ENCODE data around the gene COMT.

The COMT gene

GRCh38 chr22:19994851-19995610, 53.5 kb downstream of the COMT start:
- no peak overlapping the region for H3K4me3 ChIP-seq (ENCODE audit: low read depth, low read length)
- TF ChIP-seq, protein P1, sequence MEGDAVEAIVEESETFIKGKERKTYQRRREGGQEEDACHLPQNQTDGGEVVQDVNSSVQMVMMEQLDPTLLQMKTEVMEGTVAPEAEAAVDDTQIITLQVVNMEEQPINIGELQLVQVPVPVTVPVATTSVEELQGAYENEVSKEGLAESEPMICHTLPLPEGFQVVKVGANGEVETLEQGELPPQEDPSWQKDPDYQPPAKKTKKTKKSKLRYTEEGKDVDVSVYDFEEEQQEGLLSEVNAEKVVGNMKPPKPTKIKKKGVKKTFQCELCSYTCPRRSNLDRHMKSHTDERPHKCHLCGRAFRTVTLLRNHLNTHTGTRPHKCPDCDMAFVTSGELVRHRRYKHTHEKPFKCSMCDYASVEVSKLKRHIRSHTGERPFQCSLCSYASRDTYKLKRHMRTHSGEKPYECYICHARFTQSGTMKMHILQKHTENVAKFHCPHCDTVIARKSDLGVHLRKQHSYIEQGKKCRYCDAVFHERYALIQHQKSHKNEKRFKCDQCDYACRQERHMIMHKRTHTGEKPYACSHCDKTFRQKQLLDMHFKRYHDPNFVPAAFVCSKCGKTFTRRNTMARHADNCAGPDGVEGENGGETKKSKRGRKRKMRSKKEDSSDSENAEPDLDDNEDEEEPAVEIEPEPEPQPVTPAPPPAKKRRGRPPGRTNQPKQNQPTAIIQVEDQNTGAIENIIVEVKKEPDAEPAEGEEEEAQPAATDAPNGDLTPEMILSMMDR (IDR thresholded peaks at IDR 0.05; ENCODE audit: low read depth, low read length) = no peak
- in situ Hi-C loops (cut with HindIII; ENCODE audit: low sequenced_read_pairs) = no loop called here
- no peak for DNase-seq (ENCODE audit: low read depth, low spot score)

DNA sequence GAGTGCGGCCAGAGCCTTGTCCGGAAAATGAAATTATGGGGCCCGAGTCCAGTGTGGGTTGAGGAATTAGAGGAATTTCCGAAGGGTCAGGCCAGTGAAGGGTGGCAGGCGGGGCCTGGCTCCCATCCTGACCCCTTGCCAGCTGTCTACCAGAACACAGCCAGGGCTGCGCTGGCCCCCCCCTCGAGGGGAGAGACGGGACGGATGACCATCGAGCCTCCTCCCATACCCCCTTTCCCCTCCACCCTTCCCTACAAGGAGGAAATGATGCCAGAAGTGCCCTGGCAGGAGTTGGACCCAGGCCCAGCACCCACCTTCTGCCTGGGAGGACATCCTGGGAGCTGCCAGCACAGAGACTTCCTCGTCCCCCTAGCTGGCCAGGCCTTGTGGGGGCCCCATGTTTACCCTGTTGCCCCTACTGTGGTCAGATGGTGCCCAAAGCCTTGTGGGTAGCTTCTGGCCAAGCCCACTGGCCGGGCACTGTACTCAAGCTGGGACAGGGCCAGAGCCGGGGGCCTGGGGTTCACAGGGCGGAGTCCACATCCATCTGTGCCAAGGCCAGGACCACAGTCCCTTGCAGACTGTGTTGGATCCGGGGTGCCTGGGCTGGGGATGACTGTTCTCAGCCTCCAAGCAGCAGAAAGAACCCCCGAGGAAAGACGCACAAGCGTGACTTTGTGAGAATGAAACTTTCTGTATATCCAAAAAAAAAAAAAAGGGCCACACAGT, 54.2 kb downstream of the COMT start:
- no peak for DNase-seq (ENCODE audit: low read depth, low spot score)
- no peak overlapping the region for H3K4me3 ChIP-seq (ENCODE audit: low read depth, low read length)
- TF ChIP-seq, protein P1 (IDR thresholded peaks at IDR 0.05; ENCODE audit: low read depth, low read length) = no peak
- in situ Hi-C loops (cut with HindIII; ENCODE audit: low sequenced_read_pairs) = no loop called here

- no peak for DNase-seq (ENCODE audit: low read depth, low spot score)
- H3K4me3 ChIP-seq (ENCODE audit: low read depth, low read length) = no peak overlapping the region
- TF ChIP-seq, protein P1 (IDR thresholded peaks at IDR 0.05; ENCODE audit: low read depth, low read length) = no peak
- in situ Hi-C loops (cut with HindIII; ENCODE audit: low sequenced_read_pairs) = no loop called here
Observed at GRCh38 chr22:19996694-19997384, 55.3 kb downstream of the COMT start.

DNA sequence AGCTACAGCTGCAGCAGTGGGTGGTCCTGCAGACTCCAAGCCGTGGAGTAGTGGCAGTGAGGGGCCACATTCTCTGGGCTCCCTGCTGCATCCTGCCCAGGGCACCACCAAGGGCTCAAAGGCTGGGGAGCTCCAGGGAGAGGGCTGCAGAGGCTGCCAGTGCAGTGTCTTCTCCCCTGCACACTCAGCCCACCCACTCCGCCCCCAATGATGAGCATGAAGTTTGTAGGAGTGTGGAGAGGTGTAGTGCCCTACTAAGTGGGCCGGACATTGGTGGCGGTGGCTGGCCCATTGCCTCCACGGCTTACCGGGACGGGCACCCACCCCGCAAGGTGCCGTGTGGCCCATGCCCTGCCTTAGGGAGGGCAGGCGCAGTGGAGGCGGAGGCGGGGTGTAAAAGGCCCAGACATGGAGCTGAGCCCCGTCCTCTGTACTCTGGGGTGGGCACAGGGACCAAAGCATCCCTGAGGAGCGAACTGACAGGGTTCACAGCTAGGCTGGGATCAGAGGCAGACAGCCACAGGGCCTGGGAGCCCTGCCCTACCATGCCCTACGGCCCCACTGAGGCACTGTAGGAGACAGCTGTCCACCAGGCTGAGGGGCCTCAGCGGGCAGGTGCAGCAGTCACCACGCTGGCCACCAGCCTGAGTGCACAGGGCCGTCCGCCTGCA, 56.1 kb downstream of the COMT start:
- TF ChIP-seq, protein P1 (IDR thresholded peaks at IDR 0.05; ENCODE audit: low read depth, low read length) = no peak
- no peak overlapping the region for H3K4me3 ChIP-seq (ENCODE audit: low read depth, low read length)
- in situ Hi-C loops (cut with HindIII; ENCODE audit: low sequenced_read_pairs) = no loop called here
- DNase-seq (ENCODE audit: low read depth, low spot score) = no peak

DNA sequence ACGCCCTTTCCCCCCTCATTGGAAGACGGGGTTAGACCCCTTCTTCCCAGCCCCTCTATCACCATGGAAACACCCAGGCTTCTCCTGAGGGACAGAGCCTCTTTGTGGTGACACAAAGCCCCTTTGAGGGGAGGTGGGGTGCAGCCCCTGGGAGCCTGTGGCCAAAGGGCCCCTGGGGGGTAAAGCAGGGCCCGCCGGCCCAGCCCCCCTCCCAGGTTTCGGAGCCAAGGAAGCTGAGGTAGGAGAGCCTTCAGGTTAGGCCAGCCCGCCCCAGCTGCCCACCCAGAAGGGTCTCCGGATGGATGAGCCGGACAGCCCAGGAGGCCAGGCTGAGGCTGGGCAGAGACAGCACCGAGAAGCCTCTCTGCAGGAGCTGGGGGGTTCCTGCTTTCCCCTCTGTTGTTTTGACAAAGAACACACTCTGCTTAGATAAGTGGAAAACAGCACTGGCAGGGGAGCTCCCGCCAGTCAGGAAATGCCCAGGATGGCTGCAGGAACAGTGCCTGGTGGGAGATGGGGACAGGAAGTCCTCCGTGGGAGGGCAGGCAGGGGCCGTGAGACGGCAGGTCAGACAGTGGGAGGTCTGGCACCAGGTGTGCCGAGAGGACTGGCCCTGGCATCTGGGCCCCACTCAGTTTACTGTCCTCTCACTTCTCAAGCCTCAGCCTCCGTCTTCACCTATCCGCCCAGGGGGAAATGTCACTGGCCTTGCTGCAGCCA, 56.8 kb downstream of the COMT start:
- no peak for DNase-seq (ENCODE audit: low read depth, low spot score)
- in situ Hi-C loops (cut with HindIII; ENCODE audit: low sequenced_read_pairs) = no loop called here

More for the DNA sequence above, 56.8 kb downstream of the COMT start:
- no peak overlapping the region for H3K4me3 ChIP-seq (ENCODE audit: low read depth, low read length)
- TF ChIP-seq, protein P1 (IDR thresholded peaks at IDR 0.05; ENCODE audit: low read depth, low read length) = no peak

All from astrocyte of the spinal cord (primary cell).